Subcutaneous adipose tissue (tissue), 4 donors: ENCODE data around the gene DCD. TPM values are rescaled to one million over a fixed set of nuclear protein-coding genes. Genes with fewer than 3 reads are reported as not detected.

Source experiments
- CTCF ChIP-seq: fragments of 450-650 bp; IDR thresholded peaks from one replicate; pipeline ENCODE4 v1.5.1; 2016; ENCODE audit warnings: low read depth, mild to moderate bottlenecking, control low read depth, antibody characterized with exemption, moderate library complexity
- total RNA-seq, 4 donors: library from RNA; depleted of rRNA; stranded (reverse); fragments of >200 nt; gene quantifications; one replicate each; pipeline ENCODE4 v1.1.0, GENCODE V29; 2016

The DCD gene
- not detected for total RNA-seq

- no peak for TF ChIP-seq CTCF
Observed at GRCh38 chr12:54648265-54648664, at the start of gene DCD. Gene DCD, minus strand, starts transcription at chr12:54648365. Its CDS starts 62 bp downstream, at chr12:54648303.

DNA sequence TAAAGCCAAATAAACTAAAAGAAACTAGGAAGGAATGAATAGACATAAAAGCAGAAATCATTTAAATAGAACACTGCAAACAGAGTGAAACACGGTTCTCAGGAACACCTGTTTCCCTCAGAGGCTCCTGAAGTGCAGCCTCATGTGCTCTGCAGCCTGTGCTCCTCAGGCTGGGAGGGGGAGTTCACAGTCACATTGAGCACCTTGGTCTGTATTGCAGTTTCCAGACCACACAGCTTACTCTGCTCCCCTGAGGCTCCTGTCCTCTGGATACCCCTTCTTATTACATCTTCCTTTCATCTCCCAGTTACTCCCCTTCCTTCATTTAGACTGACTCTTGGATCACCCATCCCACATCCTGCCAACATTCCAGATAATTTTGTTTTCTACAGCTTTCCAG is 49.7 kb upstream of the DCD start:
- TF ChIP-seq CTCF: no peak

DNA sequence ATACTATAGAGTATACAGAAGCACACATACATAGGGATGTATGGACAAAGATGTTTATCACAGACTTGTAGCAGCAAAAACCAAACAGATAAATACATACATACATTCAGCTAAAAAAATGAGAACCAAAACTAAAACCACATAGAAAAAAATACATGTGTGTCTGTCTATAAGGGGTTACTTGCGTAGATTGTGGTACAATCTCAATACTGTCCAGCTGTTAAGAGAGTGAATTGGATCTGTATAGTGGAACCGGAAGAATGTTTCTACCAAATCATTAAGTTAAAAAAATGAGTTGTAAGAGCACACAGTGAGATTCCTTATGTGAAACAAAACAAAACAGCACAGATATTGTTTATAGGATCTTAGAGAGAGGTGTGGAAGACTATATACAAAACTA is 44.2 kb upstream of the DCD start:
- no peak for TF ChIP-seq CTCF

DNA sequence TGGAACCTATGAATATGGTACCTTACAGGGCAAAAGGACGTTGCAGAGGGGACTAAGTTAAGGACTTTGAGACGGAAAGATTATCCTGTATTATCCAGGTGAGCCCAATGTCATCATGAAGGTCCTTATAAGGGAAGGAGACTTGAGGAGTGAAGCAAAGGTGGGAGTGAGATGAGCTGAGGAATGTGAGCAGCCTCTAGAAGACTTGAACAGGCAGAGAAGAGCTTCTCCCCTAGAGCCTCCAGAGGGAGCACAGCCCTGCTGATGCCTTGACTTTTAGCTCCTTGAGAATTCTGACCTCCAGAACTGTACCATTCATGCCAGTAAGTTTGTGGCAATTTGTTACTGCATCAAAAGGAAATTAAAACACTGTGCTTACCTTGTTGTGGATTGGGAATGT is 41.8 kb upstream of the DCD start:
- TF ChIP-seq CTCF: no peak

GRCh38 chr12:54689034-54689372 is 40.8 kb upstream of the DCD start:
- TF ChIP-seq CTCF: no peak

GRCh38 chr12:54688309-54689033 is 40.3 kb upstream of the DCD start:
- TF ChIP-seq CTCF: no peak

GRCh38 chr12:54684636-54685630 is 36.8 kb upstream of the DCD start:
- TF ChIP-seq CTCF: no peak
